OCI-LY1 (cell line): ENCODE data around the gene PTRHD1.

Experiments used
- H2AFZ ChIP-seq: fragments of 200-600 bp; sonication (generic), shearing (Covaris generic); 2 replicates; pipeline ENCODE4 v1.6.0; 2014; ENCODE audit warnings: antibody characterized with exemption, mild to moderate bottlenecking, low read length
- H3F3A ChIP-seq: fragments of 200-600 bp; sonication (generic), shearing (Covaris generic); 2 replicates; pipeline ENCODE4 v1.6.0; 2014; ENCODE audit warnings: mild to moderate bottlenecking, antibody characterized with exemption, low read length, moderate library complexity; ENCODE audit not compliant: insufficient read depth
- H3K27ac ChIP-seq: fragments of 200-600 bp; sonication (generic); 2 replicates; pipeline ENCODE4 v1.5.1; 2014; ENCODE audit warnings: low read length, mixed run types, mild to moderate bottlenecking, low read depth; ENCODE audit not compliant: poor library complexity, severe bottlenecking
- H3K27me3 ChIP-seq: fragments of 200-600 bp; sonication (generic); 2 replicates; pipeline ENCODE4 v1.6.0; 2014; ENCODE audit warnings: antibody characterized with exemption, mild to moderate bottlenecking, low read length, moderate library complexity; ENCODE audit not compliant: insufficient read depth
- H3K36me3 ChIP-seq: fragments of 200-600 bp; sonication (generic); 2 replicates; pipeline ENCODE4 v1.6.1; 2014; ENCODE audit warnings: mild to moderate bottlenecking, antibody characterized with exemption, low read length, moderate library complexity, mixed read lengths; ENCODE audit not compliant: insufficient read depth
- H3K4me1 ChIP-seq: fragments of 200-600 bp; sonication (generic); 2 replicates; pipeline ENCODE4 v1.5.1; 2014; ENCODE audit warnings: mild to moderate bottlenecking, low read length, moderate library complexity; ENCODE audit not compliant: insufficient read depth, severe bottlenecking
- H3K4me2 ChIP-seq: fragments of 200-600 bp; sonication (generic), shearing (Covaris generic); 2 replicates; pipeline ENCODE4 v1.6.1; 2014; ENCODE audit warnings: low read length
- H3K4me3 ChIP-seq: fragments of 200-600 bp; sonication (generic); 2 replicates; pipeline ENCODE4 v1.5.1; 2014; ENCODE audit warnings: low read length, low read depth, mild to moderate bottlenecking, mixed read lengths; ENCODE audit not compliant: poor library complexity, severe bottlenecking
- H3K79me2 ChIP-seq: fragments of 200-600 bp; shearing (Covaris generic); 2 replicates; pipeline ENCODE4 v1.6.1; 2016; ENCODE audit warnings: mixed run types, low read length, mixed read lengths; ENCODE audit not compliant: insufficient read depth
- H3K9ac ChIP-seq: fragments of 200-600 bp; sonication (generic), shearing (Covaris generic); 2 replicates; pipeline ENCODE4 v1.6.1; 2014; ENCODE audit warnings: mild to moderate bottlenecking, low read length, mixed read lengths
- H3K9me2 ChIP-seq: fragments of 200-600 bp; sonication (generic), shearing (Covaris generic); 2 replicates; pipeline ENCODE4 v1.6.1; 2014; ENCODE audit warnings: low read depth, mild to moderate bottlenecking, low read length, mixed read lengths
- H3K9me3 ChIP-seq: fragments of 200-600 bp; shearing (Covaris generic); 2 replicates; pipeline ENCODE4 v1.6.1; 2014; ENCODE audit warnings: low read length, mixed read lengths
- H4K20me1 ChIP-seq: fragments of 200-600 bp; sonication (generic), shearing (Covaris generic); 2 replicates; pipeline ENCODE4 v1.6.0; 2016; ENCODE audit warnings: mild to moderate bottlenecking, low read length; ENCODE audit not compliant: insufficient read depth
- CTCF ChIP-seq: fragments of 200-600 bp; sonication (generic), shearing (Covaris generic); IDR thresholded peaks from 2 replicates; pipeline ENCODE4 v1.5.1; 2017; ENCODE audit warnings: mild to moderate bottlenecking, antibody characterized with exemption, low read length, moderate library complexity, mixed read lengths
- EZH2 ChIP-seq: fragments of 200-600 bp; sonication (generic), shearing (Covaris generic); IDR thresholded peaks from 2 replicates; pipeline ENCODE4 v1.8.0; 2017; ENCODE audit warnings: borderline replicate concordance, mixed run types, mild to moderate bottlenecking, antibody characterized with exemption, low read length, moderate library complexity, mixed read lengths

The PTRHD1 gene

GRCh38 chr2:24826773-24827145 is 33.6 kb upstream of the PTRHD1 start:
- Histone ChIP-seq H3K36me3 (peaks cover 58% of the 10 kb centered on the region), H3K79me2 (no peaks in the 10 kb centered on the region)

GRCh38 chr2:24825883-24826772 is 32.9 kb upstream of the PTRHD1 start:
- peak overlapping the region; percentile 72 for H3K27ac ChIP-seq
- H3K36me3 ChIP-seq = peaks cover 60% of the 10 kb centered on the region
- no peak overlapping the region for H2AFZ ChIP-seq
- no peak overlapping the region for H3K4me3 ChIP-seq
- peaks cover 30% of the 10 kb centered on the region for H3K4me1 ChIP-seq
- H3K4me2 ChIP-seq = 0 out of 2 replicates have a peak overlapping the region, but pooled peaks have one; percentile 6
- H3K9me2 ChIP-seq = no peaks in the 10 kb centered on the region
- no peaks in the 10 kb centered on the region; the same call in none of the 2 replicates for H3F3A ChIP-seq
- H3K79me2 ChIP-seq = no peaks in the 10 kb centered on the region
- H4K20me1 ChIP-seq = no peaks in the 10 kb centered on the region
- no peak overlapping the region for H3K9ac ChIP-seq
- TF ChIP-seq EZH2 = no peak
- TF ChIP-seq CTCF = peak; percentile 30
- no peaks in the 10 kb centered on the region for H3K9me3 ChIP-seq
- no peaks in the 10 kb centered on the region for H3K27me3 ChIP-seq

More at GRCh38 chr2:24826773-24827145, 33.6 kb upstream of the PTRHD1 start:
- TF ChIP-seq CTCF = no peak
- no peak for TF ChIP-seq EZH2
- Histone ChIP-seq H3F3A (no peaks in the 10 kb centered on the region; the same call in none of the 2 replicates), H4K20me1 (no peaks in the 10 kb centered on the region), H3K9me2 (no peaks in the 10 kb centered on the region), H3K9ac (no peak overlapping the region; the same call in 1 of the 2 replicates), H3K4me1 (peaks cover 30% of the 10 kb centered on the region), H3K27ac (peak overlapping the region; percentile 72), H2AFZ (no peak overlapping the region), H3K4me2 (0 out of 2 replicates have a peak overlapping the region, but pooled peaks have one; percentile 6), H3K9me3 (no peaks in the 10 kb centered on the region), H3K4me3 (no peak overlapping the region), H3K27me3 (no peaks in the 10 kb centered on the region)

- H3K27ac ChIP-seq = peak overlapping the region; percentile 72
- peaks cover 60% of the 10 kb centered on the region for H3K36me3 ChIP-seq
Measured at GRCh38 chr2:24824966-24825882, 32.0 kb upstream of the PTRHD1 start.

More at GRCh38 chr2:24824966-24825882, 32.0 kb upstream of the PTRHD1 start:
- Histone ChIP-seq H3K4me3 (no peak overlapping the region), H3K4me1 (peaks cover 30% of the 10 kb centered on the region), H3K9me2 (no peaks in the 10 kb centered on the region), H3K9me3 (no peaks in the 10 kb centered on the region), H3K79me2 (no peaks in the 10 kb centered on the region), H2AFZ (no peak overlapping the region), H3K9ac (no peak overlapping the region), H3K27me3 (no peaks in the 10 kb centered on the region), H3F3A (no peaks in the 10 kb centered on the region; the same call in none of the 2 replicates), H3K4me2 (no peak overlapping the region), H4K20me1 (no peaks in the 10 kb centered on the region)
- TF ChIP-seq EZH2 (no peak), CTCF (peak; percentile 69)
